GM06990 (cell line): ENCODE measurements around the gene DNMT3A.

Experiments used
- DNase-seq: peaks from one replicate; pipeline ENCODE4 v3.0.0-alpha.2; 2011; ENCODE audit not compliant: insufficient read length; ENCODE audit errors: extremely low read depth
- H3K27me3 ChIP-seq: replicated peaks from 2 replicates; pipeline ENCODE4 v1.6.0; 2011; ENCODE audit warnings: low read length; ENCODE audit not compliant: control insufficient read depth, insufficient read depth
- H3K36me3 ChIP-seq: 2 replicates; pipeline ENCODE4 v1.5.1; 2011; ENCODE audit warnings: low read length; ENCODE audit not compliant: control insufficient read depth, insufficient read depth
- H3K4me3 ChIP-seq: replicated peaks from 2 replicates; pipeline ENCODE4 v1.5.1; 2011; ENCODE audit warnings: low read depth, mild to moderate bottlenecking, control low read depth, low read length
- TF ChIP-seq, protein P1 (sequence below): IDR thresholded peaks from 2 replicates; pipeline ENCODE4 v1.5.1; 2011; ENCODE audit warnings: low read length, control low read depth, mild to moderate bottlenecking, inconsistent platforms; ENCODE audit not compliant: insufficient read depth, poor library complexity, severe bottlenecking

DNMT3A gene

DNA sequence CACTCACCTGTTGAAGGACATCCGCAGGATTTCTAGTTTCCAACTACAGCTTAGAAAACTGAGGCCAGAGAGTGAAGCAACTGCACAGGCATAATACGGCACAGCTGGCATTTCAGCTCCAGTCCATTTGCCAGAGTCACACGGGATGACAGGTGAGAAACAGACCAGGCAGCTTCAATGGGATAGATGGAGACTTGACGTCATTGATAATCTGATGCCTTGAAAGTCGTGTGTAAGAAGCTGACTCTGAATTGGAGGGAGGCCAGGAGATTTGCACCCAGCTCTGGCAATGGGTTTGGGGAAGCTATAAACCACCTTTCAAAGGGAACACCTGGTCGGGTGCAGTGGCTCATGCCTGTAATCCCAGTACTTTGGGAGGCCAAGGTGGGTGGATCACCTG lies 12.4 kb upstream of the DNMT3A start:
- Histone ChIP-seq H3K4me3 (no peak overlapping the region), H3K27me3 (peaks cover 2% of the 10 kb centered on the region; the same call in 1 of the 2 replicates), H3K36me3 (no peaks in the 10 kb centered on the region)
- no peak for DNase-seq
- TF ChIP-seq, protein P1, sequence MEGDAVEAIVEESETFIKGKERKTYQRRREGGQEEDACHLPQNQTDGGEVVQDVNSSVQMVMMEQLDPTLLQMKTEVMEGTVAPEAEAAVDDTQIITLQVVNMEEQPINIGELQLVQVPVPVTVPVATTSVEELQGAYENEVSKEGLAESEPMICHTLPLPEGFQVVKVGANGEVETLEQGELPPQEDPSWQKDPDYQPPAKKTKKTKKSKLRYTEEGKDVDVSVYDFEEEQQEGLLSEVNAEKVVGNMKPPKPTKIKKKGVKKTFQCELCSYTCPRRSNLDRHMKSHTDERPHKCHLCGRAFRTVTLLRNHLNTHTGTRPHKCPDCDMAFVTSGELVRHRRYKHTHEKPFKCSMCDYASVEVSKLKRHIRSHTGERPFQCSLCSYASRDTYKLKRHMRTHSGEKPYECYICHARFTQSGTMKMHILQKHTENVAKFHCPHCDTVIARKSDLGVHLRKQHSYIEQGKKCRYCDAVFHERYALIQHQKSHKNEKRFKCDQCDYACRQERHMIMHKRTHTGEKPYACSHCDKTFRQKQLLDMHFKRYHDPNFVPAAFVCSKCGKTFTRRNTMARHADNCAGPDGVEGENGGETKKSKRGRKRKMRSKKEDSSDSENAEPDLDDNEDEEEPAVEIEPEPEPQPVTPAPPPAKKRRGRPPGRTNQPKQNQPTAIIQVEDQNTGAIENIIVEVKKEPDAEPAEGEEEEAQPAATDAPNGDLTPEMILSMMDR: no peak

DNA sequence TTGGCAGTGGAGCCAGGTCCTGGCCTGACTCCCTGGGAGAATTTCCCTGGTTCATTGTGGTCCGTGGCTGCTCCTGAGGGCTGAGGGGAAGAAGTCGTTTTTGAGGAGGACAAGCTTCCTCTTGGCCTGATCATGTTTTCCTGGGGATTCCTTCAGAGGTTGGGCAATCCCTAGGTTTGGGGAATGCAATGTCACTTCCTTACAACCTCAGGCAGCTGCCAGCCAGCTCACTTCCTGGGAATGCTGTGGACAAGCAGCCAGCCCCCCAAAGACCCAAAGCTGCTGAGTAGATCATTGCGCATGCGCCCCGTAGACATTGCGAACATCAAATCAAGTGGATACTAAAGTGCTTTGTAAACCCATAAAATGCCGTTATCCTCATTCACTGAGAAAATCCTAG lies 7.7 kb upstream of the DNMT3A start:
- no peak overlapping the region for H3K4me3 ChIP-seq
- TF ChIP-seq, protein P1: no peak
- H3K36me3 ChIP-seq: no peaks in the 10 kb centered on the region
- no peak for DNase-seq
- H3K27me3 ChIP-seq: peaks cover 2% of the 10 kb centered on the region; the same call in 1 of the 2 replicates

DNA sequence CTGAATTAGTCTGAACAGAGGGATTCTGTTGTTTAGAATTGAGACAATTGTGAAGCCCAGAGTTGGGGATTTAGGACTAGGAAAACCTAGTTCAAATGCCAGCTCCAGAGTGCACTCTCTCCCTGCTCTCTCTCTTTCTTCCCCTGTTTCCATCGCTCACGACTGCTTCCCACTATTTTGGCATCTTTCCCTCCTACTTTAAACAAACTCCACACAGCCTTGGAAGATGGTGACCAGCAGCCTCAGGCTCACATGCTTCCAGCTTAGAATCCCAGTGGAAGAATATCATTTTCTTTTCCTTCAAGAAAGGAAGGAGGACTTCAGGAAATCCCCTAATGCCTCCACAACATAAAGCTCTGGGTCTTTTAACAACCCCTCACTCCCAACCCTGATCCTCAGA lies 6.1 kb upstream of the DNMT3A start:
- no peak for DNase-seq
- Histone ChIP-seq H3K27me3 (no peaks in the 10 kb centered on the region), H3K36me3 (no peaks in the 10 kb centered on the region), H3K4me3 (no peak overlapping the region)
- TF ChIP-seq, protein P1: no peak

DNA sequence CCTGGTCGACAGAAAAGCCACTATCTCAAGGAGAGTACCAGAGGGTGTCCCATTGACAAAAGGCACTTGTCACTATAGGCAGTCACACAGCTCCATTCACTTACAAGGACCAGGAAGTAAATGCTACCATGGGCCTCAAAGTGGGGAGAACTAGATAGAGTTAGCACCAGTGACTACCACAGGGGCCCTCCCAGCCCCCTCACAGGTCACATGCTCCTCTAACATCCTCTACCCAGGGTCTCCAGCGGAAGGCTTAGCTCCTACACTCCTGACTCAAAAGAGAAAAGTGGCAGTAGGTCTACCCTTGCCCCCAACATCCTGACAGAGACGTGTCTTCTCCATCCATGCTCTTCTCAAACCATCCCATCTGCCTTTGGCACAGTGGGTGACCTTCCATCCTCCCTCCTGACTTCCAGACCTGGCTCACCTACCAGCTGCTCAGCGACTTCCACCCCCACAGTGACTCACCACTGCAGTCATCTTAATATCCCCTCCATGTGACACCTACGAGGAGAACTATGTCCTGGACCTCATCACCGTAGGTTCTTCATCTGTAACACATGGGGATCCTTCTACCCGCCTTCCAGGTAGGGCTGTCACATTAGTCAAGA lies 5.6 kb upstream of the DNMT3A start:
- DNase-seq: no peak
- TF ChIP-seq, protein P1: no peak
- no peaks in the 10 kb centered on the region for H3K27me3 ChIP-seq
- H3K4me3 ChIP-seq: no peak overlapping the region
- H3K36me3 ChIP-seq: no peaks in the 10 kb centered on the region

DNA sequence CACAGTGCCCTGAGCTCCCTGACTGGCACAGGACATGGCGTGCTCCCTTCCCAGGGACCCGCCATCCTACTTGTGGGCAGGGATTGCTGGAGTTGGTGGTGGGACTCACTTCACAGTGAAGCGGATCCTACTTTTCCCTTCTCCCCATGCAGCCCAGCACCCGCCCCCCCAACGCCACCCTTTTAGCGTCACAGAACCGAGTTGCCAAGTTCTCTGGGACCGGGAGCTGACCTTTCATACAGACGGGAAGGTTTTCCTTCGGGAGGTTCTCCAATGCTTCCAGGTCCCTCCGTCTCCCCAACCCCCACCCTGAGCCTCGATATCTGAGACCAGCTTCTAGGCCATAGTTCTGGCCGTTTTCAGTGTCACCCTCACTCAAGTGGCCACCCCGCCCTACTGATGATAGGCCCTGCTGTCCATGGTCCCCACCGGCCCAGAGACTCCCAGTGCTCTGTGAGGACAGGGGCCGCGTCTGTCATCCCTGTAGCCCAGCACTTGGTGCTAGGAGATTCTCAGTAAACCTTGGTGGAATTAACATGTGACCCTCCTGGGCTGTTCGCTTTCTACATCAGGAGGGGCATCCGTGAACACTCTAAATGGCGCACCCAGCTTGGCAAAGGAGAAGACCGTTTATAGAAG lies 1.6 kb upstream of the DNMT3A start:
- TF ChIP-seq, protein P1: no peak
- no peak for DNase-seq
- H3K4me3 ChIP-seq: no peak overlapping the region
- no peaks in the 10 kb centered on the region; the same call in 1 of the 2 replicates for H3K36me3 ChIP-seq
- H3K27me3 ChIP-seq: no peaks in the 10 kb centered on the region
